PC-9 (cell line): ENCODE data around the gene FGF1. TPM values are rescaled to one million over a fixed set of nuclear protein-coding genes. Genes with fewer than 3 reads are reported as not detected.

Experiments
- Bru-seq: library from RNA; stranded (reverse); fragments of 400-500 nt; gene quantifications from one replicate; lab custom pipeline; 2021; lab: Mats Ljungman, UMichigan
- BruChase-seq, 2 experiments: library from RNA; stranded (reverse); fragments of 400-500 nt; gene quantifications; one replicate each; lab custom pipeline; 2021; lab: Mats Ljungman, UMichigan
- BruUV-seq: library from RNA; stranded (reverse); fragments of 400-500 nt; replicated peaks from 2 replicates; lab custom pipeline; 2021; lab: Mats Ljungman, UMichigan
- CTCF ChIA-PET: fragments of 300-600 bp; sonication (Branson Sonifier 250); formaldehyde crosslinking; loops from one replicate; lab custom pipeline; 2022; ENCODE audit warnings: antibody characterized with exemption; lab: Charles Lee
- POLR2A ChIA-PET: fragments of 300-600 bp; sonication (Branson Sonifier 250); formaldehyde crosslinking; loops from one replicate; lab custom pipeline; 2022; ENCODE audit warnings: antibody characterized with exemption; ENCODE audit not compliant: unreplicated experiment; lab: Charles Lee
- DNase-seq, 2 experiments: peaks; one replicate each; pipeline versions ENCODE4 v3.0.0 to v3.0.0-alpha.2; 2015 to 2022; ENCODE audit warnings: mixed read lengths in 1 of 2
- H2AFZ ChIP-seq: fragments of 200-600 bp; sonication (generic); 2 replicates; pipeline ENCODE4 v1.8.1; 2017; ENCODE audit warnings: antibody characterized with exemption
- H3F3A ChIP-seq: fragments of 200-600 bp; sonication (generic); 2 replicates; pipeline ENCODE4 v1.8.1; 2017; ENCODE audit warnings: antibody characterized with exemption, mild to moderate bottlenecking, low read depth; ENCODE audit not compliant: insufficient read depth
- H3K27ac ChIP-seq: fragments of 200-600 bp; sonication (generic); 2 replicates; pipeline ENCODE4 v1.6.1; 2016; ENCODE audit warnings: mixed run types
- H3K27me3 ChIP-seq: fragments of 200-600 bp; sonication (generic); 2 replicates; pipeline ENCODE4 v1.6.1; 2016; ENCODE audit warnings: low read depth, mixed run types; ENCODE audit not compliant: insufficient read depth
- H3K36me3 ChIP-seq: fragments of 200-600 bp; sonication (generic); 2 replicates; pipeline ENCODE4 v1.6.1; 2016; ENCODE audit warnings: low read depth, mixed run types
- H3K4me1 ChIP-seq: fragments of 200-600 bp; sonication (generic); replicated peaks from 2 replicates; pipeline ENCODE4 v1.6.1; 2016; ENCODE audit warnings: mixed run types; ENCODE audit not compliant: insufficient read depth
- H3K4me2 ChIP-seq: fragments of 200-600 bp; sonication (generic); 2 replicates; pipeline ENCODE4 v1.6.1; 2017; ENCODE audit warnings: mixed run types
- H3K4me3 ChIP-seq: fragments of 200-600 bp; sonication (generic); 2 replicates; pipeline ENCODE4 v1.6.1; 2016; ENCODE audit warnings: mixed run types
- H3K79me2 ChIP-seq: fragments of 200-600 bp; sonication (generic); 2 replicates; pipeline ENCODE4 v1.6.1; 2017; ENCODE audit warnings: low read depth, mixed run types
- H3K9me2 ChIP-seq: fragments of 200-600 bp; sonication (generic); 2 replicates; pipeline ENCODE4 v1.8.1; 2017; ENCODE audit warnings: mild to moderate bottlenecking; ENCODE audit not compliant: insufficient read depth
- H3K9me3 ChIP-seq: fragments of 200-600 bp; sonication (generic); 2 replicates; pipeline ENCODE4 v1.8.1; 2016; ENCODE audit warnings: low read depth; ENCODE audit not compliant: insufficient read depth
- H4K20me1 ChIP-seq: fragments of 200-600 bp; sonication (generic); 2 replicates; pipeline ENCODE4 v1.8.1; 2017; ENCODE audit not compliant: insufficient read depth
- CTCF ChIP-seq: fragments of 200-600 bp; sonication (generic); conservative IDR thresholded peaks from 2 replicates; pipeline ENCODE4 v1.6.1; 2017; ENCODE audit warnings: mixed run types, antibody characterized with exemption, mild to moderate bottlenecking, moderate library complexity
- EZH2 ChIP-seq: fragments of 200-600 bp; sonication (generic); IDR thresholded peaks from 2 replicates; pipeline ENCODE4 v1.8.0; 2017; ENCODE audit warnings: antibody characterized with exemption, low read depth
- intact Hi-C: fragments of 100-400 bp; cut with micrococcal nuclease; formaldehyde crosslinking; loops from one replicate; pipeline ENCODE4 v1.10.0; 2022; ENCODE audit not compliant: unreplicated experiment
- long read RNA-seq: library from polyadenylated mRNA; stranded (forward); transcript quantifications from one replicate; pipeline ENCODE4 v2.0.0, GENCODE V29; 2022
- total RNA-seq: library from RNA; stranded (reverse); gene quantifications from 2 replicates; pipeline ENCODE4 v1.2.3, GENCODE V29; 2021

FGF1 gene
- total RNA-seq (0.23 and 0.44 TPM in 2 replicates), Bru-seq, nascent RNA (percentile 24 among the genes with signal in this experiment), BruChase-seq, experiment 1, labeled RNA remaining after a 2-hour chase (percentile 19 among the genes with signal in this experiment), BruChase-seq, experiment 2, labeled RNA remaining after a 6-hour chase (percentile 21 among the genes with signal in this experiment)
- long read RNA-seq, partial matches to known transcripts: 0 of 6 reads
- long read RNA-seq, other reads (novel, unspliced or antisense): 6 of 6 reads

- Histone ChIP-seq H3K27ac (no peak within 1 kb of the TSS), H3F3A (peaks cover 25% of the 10 kb centered on the region), H3K79me2 (no peaks in the 10 kb centered on the region), H3K4me2 (no peak within 1 kb of the TSS), H3K36me3 (no peaks in the 10 kb centered on the region), H3K9me2 (no peaks in the 10 kb centered on the region), H4K20me1 (no peaks in the 10 kb centered on the region), H3K4me3 (no peak within 1 kb of the TSS), H3K27me3 (no peaks in the 10 kb centered on the region), H3K9me3 (no peaks in the 10 kb centered on the region), H3K4me1 (peaks cover 26% of the 10 kb centered on the region), H2AFZ (no peak within 1 kb of the TSS)
- intact Hi-C loops: no loop called here
- CTCF ChIA-PET: interaction anchor here (0.7 to 2.1 kb wide), 2 partner anchors 13 to 1046 kb away, joined by 5 to 6 read pairs; no protein-coding TSS in a partner anchor
- BruUV-seq: no TSS peak
- POLR2A ChIA-PET: no interaction called here
- DNase-seq: peak in 1 of 2 experiments; percentile 23
- no peak for TF ChIP-seq EZH2
- no peak for TF ChIP-seq CTCF
These were observed at the start of gene FGF1 for GRCh38 chr5:142685418-142686209. Gene FGF1, minus strand, starts transcription at chr5:142686090. Its CDS starts 71,963 bp downstream, at chr5:142614127.

- no peaks in the 10 kb centered on the region for H3K79me2 ChIP-seq
- peaks cover 33% of the 10 kb centered on the region for H3F3A ChIP-seq
- no peak overlapping the region for H3K4me3 ChIP-seq
- no peaks in the 10 kb centered on the region for H4K20me1 ChIP-seq
- intact Hi-C loops: no loop called here
- no TSS peak for BruUV-seq
- POLR2A ChIA-PET: no interaction called here
- H3K36me3 ChIP-seq: no peaks in the 10 kb centered on the region
- CTCF ChIA-PET: no interaction called here
- no peaks in the 10 kb centered on the region for H3K9me2 ChIP-seq
- DNase-seq: no peak
- TF ChIP-seq CTCF (no peak), EZH2 (no peak)
- peak overlapping the region; percentile 22; the same call in 1 of the 2 replicates for H3K27ac ChIP-seq
- H3K4me2 ChIP-seq: no peak overlapping the region
- H3K9me3 ChIP-seq: no peaks in the 10 kb centered on the region
- H2AFZ ChIP-seq: no peak overlapping the region
- H3K4me1 ChIP-seq: peaks cover 40% of the 10 kb centered on the region
- H3K27me3 ChIP-seq: no peaks in the 10 kb centered on the region
These were observed 41.8 kb upstream of the FGF1 start for GRCh38 chr5:142727735-142728047.

GRCh38 chr5:142726188-142726731 lies 40.4 kb upstream of the FGF1 start:
- no peak overlapping the region for H3K4me3 ChIP-seq
- POLR2A ChIA-PET: no interaction called here
- CTCF ChIA-PET: no interaction called here
- DNase-seq: peak in 1 of 2 experiments; percentile 53
- H3K4me2 ChIP-seq: peak overlapping the region; percentile 49
- no peaks in the 10 kb centered on the region for H3K36me3 ChIP-seq
- intact Hi-C loops: no loop called here
- no peak for TF ChIP-seq EZH2
- no peak for TF ChIP-seq CTCF
- no TSS peak for BruUV-seq
- H3K9me3 ChIP-seq: no peaks in the 10 kb centered on the region
- H3K79me2 ChIP-seq: no peaks in the 10 kb centered on the region
- H3K9me2 ChIP-seq: no peaks in the 10 kb centered on the region
- H3K27me3 ChIP-seq: no peaks in the 10 kb centered on the region
- H3F3A ChIP-seq: peaks cover 44% of the 10 kb centered on the region
- peak overlapping the region; percentile 97 for H3K27ac ChIP-seq
- H4K20me1 ChIP-seq: no peaks in the 10 kb centered on the region
- H2AFZ ChIP-seq: no peak overlapping the region
- H3K4me1 ChIP-seq: peaks cover 54% of the 10 kb centered on the region
